Stimulated activated CD8-positive, alpha-beta memory T cell treated with anti-CD3 and anti-CD28 coated beads, Interleukin-7, amount 100 ng/mL, for 1 hour (primary cell): ENCODE results near the gene ENO3.

Experiments
- DNase-seq, 2 donors: peaks; one replicate each; pipeline ENCODE4 v3.0.0-alpha.2; 2020; ENCODE audit warnings: low read depth in 2 of 2

The ENO3 gene

DNA sequence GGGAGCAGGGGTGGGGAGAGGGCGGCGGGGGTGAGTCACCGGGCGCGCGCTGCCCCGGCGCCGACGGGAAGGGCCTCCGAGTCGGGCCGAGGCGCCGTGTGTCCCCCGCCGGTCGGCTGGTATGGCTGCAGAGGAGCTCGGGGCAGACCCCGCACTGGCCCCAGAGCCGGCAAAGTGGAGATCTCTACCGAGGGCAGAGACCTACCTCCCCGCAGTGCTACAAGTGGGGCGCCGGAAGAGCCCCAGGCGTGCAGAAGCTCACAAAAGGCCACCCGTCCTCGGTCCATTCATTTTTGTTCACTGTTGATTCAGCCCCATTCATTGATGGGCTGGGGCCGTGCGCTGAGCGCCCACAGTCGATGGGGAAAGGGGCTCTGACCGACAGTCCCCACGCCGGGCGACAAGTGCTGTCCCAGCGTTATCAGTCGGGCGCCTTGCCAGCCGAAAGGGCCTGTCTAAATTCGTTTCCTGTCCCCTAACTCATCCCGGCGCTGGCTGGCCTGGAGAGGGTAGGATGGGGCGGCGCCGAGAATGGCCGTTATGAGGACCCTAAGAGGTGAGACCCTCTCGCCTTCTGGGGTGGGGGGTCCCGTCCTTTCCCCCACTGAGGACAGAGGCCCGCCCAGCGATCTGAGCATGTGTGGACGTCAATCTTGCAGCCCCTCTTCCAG, 709 bp upstream of the ENO3 start:
- no peak for DNase-seq

GRCh38 chr17:4951486-4951885, 567 bp downstream of the ENO3 start:
- no peak for DNase-seq

DNA sequence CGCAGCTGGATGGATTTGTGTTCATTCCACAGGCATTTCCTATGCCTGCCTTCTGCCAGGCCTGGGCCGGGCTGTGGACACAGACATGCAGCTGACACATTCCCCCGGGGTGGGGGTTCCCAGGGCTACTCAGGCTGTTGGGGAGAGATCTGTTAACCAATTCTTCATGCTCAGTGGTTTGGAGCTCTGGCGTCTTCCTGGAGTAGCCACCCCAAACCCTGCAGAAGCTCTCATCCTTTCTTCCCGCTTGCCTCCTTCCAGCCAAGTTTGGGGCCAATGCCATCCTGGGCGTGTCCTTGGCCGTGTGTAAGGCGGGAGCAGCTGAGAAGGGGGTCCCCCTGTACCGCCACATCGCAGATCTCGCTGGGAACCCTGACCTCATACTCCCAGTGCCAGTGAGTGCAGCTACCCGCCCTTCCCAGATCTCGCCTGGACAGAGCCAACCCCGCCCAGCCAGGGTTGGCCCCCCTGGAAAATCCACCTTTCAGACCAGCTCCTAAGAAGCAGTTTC, 2.6 kb downstream of the ENO3 start:
- DNase-seq: no peak

GRCh38 chr17:4955091-4955490, 4.2 kb downstream of the ENO3 start:
- DNase-seq: no peak

DNA sequence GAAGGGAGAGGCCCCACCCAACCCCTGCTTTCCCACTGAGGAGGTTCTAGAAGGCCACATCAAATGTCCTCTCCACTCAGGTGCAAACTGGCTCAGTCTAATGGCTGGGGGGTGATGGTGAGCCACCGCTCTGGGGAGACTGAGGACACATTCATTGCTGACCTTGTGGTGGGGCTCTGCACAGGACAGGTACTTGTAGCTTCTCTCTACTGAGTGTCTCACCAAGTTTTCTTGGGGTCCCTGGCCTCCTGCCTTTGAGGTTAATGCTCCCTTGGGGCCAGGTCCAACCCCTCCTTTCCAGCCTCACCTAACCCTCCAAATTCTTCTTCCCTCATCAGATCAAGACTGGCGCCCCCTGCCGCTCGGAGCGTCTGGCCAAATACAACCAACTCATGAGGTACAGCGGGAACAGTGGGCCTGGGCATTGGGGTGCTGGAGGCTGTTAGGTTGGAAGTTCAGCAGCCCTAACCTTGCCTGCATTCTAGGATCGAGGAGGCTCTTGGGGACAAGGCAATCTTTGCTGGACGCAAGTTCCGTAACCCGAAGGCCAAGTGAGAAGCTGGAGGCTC, 5.7 kb downstream of the ENO3 start:
- no peak for DNase-seq

DNA sequence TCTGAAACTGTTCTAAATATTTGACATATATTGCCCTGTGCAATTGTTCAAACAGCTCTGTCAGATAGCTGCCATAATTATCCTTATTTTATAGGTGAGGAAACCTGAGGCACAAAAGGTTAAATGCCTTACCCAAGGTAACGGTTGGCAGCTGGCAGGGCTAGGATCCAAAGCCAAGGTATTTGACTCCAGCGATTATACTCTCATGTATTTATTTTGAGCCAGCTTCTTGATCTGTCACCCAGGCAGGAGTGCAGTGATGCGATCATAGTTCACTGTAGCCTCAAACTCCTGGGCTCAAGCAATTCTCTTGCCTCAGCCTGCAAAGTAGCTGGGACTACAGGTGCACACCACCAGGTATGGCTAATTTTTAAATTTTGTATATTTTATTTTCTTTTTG, 7.2 kb downstream of the ENO3 start:
- DNase-seq: no peak

GRCh38 chr17:4959261-4959965, 8.5 kb downstream of the ENO3 start:
- no peak for DNase-seq

DNA sequence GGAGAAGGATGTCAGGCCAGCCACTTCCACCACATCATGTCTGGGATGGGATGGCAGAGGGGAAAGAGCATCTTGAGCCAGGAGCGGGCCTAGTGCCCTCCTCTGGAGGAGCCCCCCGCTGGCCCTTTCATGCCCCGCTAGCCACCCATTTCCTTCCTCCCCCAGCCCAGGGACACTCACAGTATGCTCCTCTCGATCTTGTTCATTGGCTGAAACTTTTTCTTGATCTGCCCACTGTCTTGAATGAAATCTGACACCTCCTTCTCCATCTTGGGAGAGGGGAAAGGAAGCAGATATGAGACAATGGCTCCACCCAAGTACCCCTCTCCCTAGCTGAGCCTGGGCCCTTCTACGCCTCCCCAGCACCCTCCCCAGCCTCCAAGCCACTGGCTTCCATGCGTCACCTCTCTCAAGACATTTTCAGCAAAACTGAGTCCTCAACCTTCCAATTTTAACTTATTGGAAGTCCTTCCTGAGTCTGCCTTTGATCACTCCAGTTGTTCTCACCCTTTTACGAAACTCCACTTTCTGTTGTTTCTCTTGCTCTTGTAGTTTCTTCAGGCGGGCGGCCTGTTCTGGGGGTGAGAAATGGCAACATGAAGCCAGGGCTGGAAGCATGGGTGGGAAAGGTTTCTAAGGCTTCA, 9.5 kb downstream of the ENO3 start:
- no peak for DNase-seq

DNA sequence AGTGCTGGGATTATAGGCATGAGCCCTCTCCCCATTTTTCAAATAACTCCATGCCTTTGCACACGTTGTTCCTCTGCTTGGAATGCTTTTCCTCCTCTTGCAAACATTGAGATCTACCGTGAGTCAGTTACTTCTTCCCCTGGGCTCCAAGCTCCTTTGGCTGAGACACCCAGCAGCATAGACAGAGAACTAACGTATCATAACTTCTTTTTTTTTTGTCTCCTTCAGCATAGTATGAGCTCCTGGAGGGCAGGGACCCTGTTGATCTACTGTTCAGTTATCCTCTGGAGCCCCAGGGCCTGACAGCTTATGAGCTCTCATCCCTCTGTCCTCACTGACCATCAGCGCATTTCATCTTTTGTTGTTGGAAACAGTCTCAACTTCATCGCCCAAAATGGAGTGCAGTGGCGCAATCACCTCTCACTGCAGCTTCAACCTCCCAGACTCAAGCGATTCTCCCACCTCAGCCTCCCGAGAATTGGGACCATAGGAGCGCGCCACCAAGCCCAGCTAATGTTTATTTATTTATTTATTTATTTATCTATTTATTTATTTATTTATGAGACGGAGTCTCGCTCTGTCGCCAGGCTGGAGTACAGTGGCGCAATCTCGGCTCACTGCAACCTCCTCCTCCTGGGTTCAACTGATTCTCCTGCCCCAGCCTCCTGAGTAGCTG, 14.5 kb downstream of the ENO3 start:
- no peak for DNase-seq

DNA sequence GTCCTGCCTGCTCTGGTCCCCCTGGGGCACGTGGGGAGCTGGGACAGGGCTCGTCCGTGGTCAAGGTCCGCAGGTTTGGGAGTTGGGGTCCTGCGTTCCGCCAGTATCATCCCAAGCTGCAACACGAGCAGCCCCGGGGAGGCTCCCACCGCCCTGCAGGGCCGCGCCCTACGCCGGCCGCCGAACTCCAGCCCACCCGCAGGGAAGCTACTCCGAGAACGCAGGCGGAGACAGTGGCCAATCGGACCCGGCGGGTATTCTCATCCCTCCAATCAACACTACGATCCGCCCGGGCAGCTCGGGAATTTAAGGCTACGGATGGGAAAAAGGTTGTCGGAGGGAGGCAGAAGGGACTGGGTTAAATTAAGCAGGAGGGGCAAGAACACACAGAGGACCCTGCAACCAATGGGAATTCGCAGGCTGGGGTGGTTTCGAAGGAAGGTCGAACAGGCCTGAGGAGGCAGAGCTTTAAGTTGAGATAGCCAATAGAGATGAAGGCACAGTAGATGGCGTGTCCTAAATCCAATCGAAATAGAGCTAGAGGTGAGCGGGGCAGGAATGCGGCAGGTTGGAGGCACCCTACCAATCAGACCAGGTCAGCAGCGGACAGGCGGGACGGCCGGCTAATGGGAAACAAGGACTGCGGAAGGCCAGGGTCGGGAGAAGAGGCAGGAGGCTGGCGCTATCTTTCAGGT, 16.1 kb downstream of the ENO3 start:
- DNase-seq: peak; percentile 83 to 85

DNA sequence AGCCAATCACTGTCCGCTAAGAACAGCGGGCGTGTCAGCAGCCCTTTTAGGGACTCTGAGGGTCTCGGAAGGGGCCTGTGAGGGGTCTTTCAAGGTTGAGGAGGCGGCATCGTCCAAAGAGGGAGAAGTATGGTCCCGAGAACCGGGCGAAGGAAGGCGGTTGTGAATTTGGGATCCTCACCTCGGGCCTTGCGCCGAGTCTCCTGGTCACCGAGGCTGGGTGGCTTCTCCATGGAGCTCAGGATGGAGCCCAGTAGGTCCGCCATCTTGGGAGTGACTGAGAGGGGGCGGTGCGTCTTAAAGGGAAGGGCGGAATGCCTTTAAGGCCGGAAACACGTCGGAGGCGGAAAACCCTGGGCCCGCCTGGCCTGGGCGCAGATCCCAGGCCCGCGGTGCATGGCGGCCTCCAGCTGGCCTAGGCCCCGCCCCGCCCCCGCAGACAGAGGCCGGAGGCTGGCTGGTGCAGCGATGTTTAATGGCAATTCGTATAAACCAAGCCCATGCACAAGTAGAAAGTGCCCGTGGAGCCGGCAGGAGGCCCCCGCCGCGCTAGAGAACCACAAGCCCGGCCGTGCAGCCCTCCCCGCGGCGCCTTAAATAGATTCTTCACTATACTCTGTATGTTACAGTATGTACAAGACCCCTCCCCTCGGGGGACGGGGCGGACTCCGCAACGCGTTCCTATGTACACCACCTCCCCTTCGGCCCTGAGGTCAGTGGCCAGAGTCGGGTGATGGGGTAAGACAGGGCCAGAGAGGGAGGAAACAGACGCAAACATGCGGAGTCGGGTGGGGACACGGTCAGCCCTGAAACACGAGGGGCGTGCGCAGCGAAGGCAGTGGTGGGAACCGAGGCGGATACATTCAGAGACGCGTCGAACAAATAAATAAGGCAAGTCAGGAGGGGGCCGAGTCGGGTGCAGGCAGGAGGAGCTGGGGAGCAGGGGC, 16.9 kb downstream of the ENO3 start, which contains the start of gene SPAG7:
Gene SPAG7, minus strand, starts transcription at position 279 of the 947 bp plus-strand sequence. Its CDS starts 13 bp downstream, at position 266.
- DNase-seq: peak; percentile 83 to 88

DNA sequence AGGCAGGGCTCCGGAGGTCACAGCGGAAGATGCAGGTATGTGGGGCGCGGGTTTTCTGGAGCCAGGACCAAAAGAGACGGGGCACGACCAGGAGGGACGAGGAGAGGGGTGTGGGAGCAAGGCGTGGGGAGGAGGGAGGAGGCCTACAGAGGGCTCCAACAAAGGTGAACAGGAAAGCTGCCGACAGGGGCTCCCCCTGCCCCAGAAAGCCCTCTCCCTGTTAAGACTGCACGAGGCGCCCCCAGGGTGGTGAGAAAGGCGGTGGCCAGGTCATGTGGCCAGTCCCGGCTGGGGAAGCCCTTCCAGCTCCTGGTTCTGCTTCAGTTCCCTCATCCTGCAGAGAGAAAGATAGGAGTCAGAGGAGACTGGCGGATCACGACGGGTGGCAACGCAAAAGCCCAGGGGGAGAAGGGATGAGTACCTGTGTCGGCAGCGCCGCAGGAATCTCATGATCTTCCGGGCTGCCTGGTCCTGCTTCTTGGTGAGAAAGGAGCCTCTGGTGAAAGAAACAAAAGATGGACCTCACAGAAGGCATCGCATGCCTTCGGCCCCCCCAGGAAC, 17.6 kb downstream of the ENO3 start:
- no peak for DNase-seq

GRCh38 chr17:4969047-4969550, 18.2 kb downstream of the ENO3 start:
- DNase-seq: no peak

GRCh38 chr17:4969551-4970173, 18.7 kb downstream of the ENO3 start:
- DNase-seq: no peak

- DNase-seq: no peak
These were observed 19.4 kb downstream of the ENO3 start for GRCh38 chr17:4970273-4970672.

DNA sequence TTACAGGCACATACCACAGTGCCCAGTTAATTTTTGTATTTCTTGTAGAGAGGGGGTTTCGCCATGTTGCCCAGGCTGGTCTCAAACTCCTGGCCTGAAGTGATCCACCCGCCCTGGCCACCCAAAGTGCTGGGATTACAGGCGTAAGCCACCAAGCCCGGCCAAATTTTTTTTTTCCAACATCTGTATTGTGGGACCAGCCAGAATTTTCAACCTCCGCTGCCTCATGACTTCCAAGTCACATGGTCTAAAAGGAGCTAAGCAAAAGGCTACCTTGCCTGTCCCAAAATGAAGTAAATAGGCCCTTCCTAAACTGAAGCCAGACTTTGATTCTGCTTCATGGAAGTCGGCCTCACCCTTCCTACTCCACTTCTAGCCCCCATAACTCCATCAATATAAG, 20.9 kb downstream of the ENO3 start:
- DNase-seq: no peak

DNA sequence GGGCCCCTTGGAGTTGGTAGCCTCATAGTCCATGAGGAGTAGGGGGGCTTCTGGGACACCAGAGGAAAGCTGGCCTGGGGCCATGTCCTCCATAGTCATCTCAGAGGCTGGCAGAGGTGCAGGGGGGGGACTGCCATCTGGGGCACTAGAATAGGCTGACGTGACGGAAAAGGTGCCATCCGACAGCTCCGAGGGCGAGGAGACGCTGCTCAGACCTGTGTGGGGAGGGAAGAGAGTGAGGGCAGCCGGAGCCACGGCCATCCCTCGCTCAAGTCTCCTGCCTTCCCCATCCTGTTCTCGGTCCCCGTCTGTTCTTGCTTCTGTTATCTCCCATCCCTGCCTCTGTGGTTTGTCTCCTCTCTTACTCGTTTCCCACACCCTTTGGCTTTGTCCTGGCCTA, 21.4 kb downstream of the ENO3 start:
- DNase-seq: no peak

DNA sequence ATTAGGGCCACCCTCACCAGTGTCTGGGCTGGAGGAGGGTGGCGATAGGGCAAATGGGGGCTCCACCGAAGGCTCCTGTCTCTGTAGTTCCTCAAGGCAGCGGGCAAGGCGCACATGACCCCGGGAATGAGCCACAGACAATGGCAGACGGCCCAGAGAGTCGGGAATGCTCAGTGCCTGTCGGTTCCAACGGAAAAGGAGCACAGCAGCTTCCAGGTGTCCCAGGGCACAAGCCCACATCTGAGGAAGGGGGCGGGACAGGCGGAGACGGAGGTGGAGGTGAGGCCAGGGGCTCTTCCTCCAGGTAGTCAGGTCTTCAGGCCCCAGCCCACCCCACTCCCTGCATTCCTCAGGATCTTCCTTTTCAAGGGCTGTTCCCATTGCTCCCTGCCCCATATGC, 21.8 kb downstream of the ENO3 start:
- no peak for DNase-seq
